GM18517 (cell line): ENCODE data around the gene PAQR8.
"Not testable (repeated sequence)": the region's sequence is repeated elsewhere in the genome, so short reads cannot be mapped to it uniquely, and the experiment has no call there.

ENCODE experiments used
- ATAC-seq: cut with Tn5 transposase; IDR thresholded peaks from one replicate; pipeline ENCODE4 v1.9.1; 2021; ENCODE audit warnings: mild to moderate bottlenecking, moderate library complexity; ENCODE audit not compliant: unreplicated experiment

The PAQR8 gene

DNA sequence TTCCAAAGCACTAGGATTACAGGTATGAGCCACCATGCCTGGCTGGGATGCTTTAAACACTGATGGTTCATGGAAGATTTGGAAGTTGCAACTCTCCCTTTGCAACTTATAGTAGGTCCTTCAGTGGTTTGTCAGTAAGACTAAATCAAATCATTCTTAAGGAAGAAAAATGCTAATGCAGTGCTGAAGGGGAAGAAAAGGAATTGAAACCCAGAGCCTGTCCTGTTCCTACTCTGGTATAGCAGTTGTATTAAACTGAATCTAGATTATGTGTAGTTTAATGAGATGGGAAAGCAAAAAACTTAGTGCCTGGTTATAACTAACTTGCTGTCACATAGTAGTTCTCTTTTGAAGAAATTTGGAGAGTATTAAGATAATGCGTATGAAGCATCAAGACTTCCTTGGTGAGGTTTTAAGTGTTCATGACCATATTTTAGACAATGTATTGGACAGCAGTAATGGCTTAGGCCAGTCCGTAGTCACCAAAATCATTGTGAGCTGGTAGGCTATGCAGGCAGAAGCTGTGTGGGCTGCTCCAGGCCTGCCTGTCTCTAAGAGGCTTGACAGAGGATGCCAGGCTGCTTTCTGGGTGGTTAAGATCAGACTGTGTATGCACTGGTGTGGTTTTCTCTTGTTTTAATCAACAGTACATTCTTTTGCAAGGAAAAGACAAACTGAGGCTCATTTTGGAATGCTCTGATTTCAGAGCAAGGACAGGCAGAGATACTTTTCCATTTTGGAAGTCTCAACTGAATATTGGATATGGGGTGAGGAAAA is 14.0 kb downstream of the PAQR8 start:
- no peak for ATAC-seq

- ATAC-seq: no peak
These were observed 14.8 kb downstream of the PAQR8 start for GRCh38 chr6:52376763-52377162.

DNA sequence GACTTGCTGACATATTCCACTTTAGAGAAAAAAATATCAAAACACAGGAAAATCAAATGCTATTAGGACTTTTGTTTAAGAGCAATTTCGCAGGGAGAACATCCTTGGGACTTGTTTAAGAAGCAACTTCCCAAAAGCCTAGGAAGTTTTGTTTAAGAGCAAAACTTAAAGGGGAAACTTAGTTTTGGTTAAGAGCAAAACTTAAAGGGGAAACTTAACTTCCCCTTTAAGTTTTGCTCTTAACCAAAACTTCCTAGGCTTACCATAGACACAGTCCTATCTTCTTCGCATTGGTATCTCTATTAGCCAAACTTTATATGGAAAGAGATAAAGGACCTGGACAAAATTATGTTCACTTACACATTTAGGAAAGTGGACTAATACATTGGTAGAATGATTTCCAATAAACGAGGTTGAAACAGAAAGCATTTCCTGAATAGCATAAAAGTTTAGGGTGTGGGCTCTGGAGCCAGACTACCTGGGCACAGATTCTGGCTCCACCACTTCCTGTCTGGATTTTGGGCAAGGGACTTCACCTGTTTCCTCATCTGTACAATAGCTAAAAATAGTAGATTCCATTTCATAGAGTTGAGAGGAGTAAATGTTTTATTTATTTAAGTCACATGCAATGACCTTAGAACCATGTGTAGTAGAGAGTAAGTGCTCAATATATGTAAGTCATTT is 15.7 kb downstream of the PAQR8 start:
- ATAC-seq: no peak

- no peak for ATAC-seq
These were observed 19.3 kb downstream of the PAQR8 start for GRCh38 chr6:52381249-52381648.

DNA sequence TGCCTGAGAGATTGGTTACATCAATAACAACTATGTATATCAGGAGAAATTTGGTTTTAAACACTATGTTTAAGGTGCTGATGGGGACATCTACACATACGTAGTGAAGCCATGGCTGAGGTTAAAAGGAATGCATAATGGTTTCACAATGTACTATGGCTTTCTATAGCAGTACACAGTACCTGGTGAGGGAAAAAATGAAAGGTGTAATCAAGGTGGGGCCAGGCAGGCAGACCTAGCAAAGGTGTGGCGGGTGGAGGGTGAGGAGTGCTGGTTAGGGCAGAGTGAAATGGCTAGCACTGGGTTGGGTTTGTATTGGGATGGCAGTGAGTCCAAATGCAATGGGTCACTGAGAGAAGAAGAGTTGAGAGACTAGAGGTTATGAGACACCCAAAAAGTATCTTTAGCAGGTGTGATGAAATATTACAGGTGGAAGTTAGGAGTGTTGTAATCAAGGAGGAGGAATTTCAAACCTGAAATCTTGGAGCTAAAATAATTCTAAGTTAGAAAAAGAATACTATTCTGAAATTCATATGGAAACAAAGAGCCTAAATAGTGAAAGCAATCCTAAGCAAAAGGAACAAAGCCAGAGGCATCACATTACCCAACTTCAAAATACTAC is 22.3 kb downstream of the PAQR8 start:
- ATAC-seq: no peak

DNA sequence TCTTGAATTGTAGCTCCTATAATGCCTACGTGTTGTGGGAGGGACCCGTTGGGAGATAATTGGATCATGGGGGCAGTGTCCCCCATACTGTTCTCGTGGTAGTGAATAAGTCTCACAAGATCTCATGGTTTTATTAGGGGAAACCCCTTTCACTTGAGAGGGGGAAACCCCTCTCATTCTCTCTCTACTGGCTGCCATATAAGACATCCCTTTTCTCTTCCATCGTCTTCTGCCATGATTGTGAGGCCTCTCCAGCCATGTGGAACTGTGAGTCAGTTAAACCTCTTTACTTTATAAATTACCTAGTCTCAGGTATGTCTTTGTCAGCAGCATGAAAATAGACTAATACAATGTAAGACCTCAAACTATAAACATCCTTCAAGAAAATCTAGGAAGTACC is 23.1 kb downstream of the PAQR8 start:
- no peak for ATAC-seq

- not testable (repeated sequence) for ATAC-seq
These were observed 26.2 kb downstream of the PAQR8 start for GRCh38 chr6:52388119-52388518.

DNA sequence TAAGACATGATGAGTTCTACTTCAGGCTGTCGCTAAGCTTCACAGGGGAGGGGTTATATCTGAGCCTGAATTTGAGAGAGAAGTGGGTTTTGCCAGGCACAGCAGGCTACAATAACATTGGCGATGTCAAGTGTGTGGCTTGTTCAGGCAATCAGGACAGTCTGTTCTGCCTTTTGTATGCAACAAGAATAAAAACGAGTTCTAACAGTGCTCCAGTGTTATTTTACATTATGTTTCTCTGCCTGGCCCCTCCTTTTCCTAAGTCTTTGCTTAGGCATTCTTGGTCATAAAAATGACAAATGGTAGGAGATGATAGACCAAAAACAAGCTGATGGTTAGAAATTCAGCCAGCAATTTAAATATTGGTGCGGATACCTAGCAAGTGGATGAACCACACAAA is 26.8 kb downstream of the PAQR8 start:
- ATAC-seq: no peak

DNA sequence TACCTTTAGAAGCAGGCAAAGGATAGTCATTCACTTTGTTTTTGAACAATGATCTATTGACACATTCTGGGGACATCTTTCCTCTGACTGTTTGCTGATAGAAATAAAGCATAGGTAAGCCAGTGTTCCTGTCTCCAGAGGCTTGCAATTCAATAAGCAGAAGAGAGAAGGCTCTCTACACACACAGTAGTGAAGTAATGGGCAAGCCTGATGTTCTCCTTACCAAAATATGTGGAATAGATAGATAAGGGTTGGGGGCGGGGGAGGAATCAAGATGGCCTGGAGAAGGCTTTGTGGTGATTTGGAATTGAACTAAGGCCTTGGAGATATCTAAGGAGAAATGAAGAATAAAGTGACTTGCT is 27.3 kb downstream of the PAQR8 start:
- no peak for ATAC-seq

GRCh38 chr6:52389626-52390360 is 27.8 kb downstream of the PAQR8 start:
- peak; percentile 54 for ATAC-seq

GRCh38 chr6:52390361-52390727 is 28.4 kb downstream of the PAQR8 start:
- ATAC-seq: peak; percentile 42

GRCh38 chr6:52391599-52391998 is 29.6 kb downstream of the PAQR8 start:
- ATAC-seq: no peak

GRCh38 chr6:52392944-52393343 is 31.0 kb downstream of the PAQR8 start:
- ATAC-seq: no peak

DNA sequence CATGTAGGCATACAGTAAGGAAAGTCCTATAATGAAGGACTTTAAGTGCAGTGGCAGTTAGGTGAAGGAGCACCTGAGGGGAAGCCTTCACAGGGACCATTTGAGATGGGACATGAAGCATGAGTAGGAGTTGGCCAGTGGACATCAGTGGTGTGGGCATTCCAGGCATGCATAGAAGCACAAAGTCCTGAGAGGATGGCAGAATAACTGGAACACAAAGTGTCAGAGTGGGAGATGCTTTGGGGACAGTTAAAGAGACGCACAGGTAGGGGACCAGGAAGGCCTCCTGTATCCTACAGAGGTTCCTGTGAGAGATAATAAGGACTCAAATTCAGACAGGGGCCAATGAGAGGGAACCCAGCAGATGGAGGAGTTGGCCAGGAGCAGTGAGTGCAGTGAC is 31.8 kb downstream of the PAQR8 start:
- ATAC-seq: no peak

DNA sequence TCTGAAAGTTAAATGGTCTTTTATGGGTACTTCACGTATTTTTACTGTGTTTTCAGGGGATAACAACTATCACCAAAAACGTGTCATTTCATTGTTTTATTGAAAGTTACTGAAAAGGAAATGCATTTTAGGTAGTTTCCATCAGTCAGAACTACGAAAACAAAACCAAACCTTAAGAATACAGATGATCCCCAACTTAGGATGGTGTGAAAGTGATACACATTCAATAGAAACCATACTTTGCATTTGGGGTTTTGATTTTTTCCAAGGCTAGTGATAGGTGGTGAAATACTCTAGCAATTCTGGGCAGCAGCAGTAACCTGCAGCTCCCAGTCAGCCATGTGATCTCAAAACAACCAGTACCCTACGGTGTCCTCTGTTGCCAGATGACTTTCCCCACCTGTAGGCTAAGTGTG is 32.3 kb downstream of the PAQR8 start:
- ATAC-seq: peak; percentile 70

GRCh38 chr6:52395969-52396368 is 34.0 kb downstream of the PAQR8 start:
- ATAC-seq: no peak

- ATAC-seq: no peak
These were observed 37.8 kb downstream of the PAQR8 start for GRCh38 chr6:52399511-52400312.

GRCh38 chr6:52400313-52401041 is 38.5 kb downstream of the PAQR8 start:
- no peak for ATAC-seq

DNA sequence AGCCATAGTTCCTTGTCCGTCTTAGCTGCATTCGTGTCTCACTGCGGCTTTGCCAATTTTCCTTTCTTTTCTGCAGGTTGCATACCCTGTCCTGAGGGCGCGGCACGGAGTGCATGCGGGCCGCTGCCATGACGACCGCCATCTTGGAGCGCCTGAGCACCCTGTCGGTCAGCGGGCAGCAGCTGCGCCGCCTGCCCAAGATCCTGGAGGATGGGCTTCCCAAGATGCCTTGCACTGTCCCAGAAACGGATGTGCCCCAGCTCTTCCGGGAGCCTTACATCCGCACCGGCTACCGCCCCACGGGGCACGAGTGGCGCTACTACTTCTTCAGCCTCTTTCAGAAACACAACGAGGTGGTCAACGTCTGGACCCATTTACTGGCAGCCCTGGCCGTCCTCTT is 41.1 kb downstream of the PAQR8 start:
- no peak for ATAC-seq

- no peak for ATAC-seq
These were observed 41.7 kb downstream of the PAQR8 start for GRCh38 chr6:52403627-52404026.
